ENCODE results near the gene ANKDD1A.

The ANKDD1A gene

GRCh38 chr15:64961013-64961412 lies 49.3 kb downstream of the ANKDD1A start:
- Histone ChIP-seq H3K4me3 (ENCODE audit: low read depth, low read length) (no peak overlapping the region), H3K4me1 (ENCODE audit: control insufficient read depth, insufficient read depth, low read length) (no peaks in the 10 kb centered on the region), H3K9me3 (ENCODE audit: control insufficient read depth, insufficient read depth, low read depth, low read length) (no peaks in the 10 kb centered on the region), H3K27ac (ENCODE audit: extremely low read depth, low read depth, low read length) (no peak overlapping the region), H3K36me3 (ENCODE audit: control insufficient read depth in 2 of 2, insufficient read depth in 1 of 2, low read length in 2 of 2) (peaks cover 16 to 68% of the 10 kb centered on the region in 2 experiments; a peak in 2 of 3 replicates)
- ChIA-PET POLR2A (no interaction called here), CTCF (no interaction called here)
- TF ChIP-seq ZNF133 (tag by site-specific recombination; IDR thresholded peaks at IDR 0.05) (no peak), ZNF404 (tag by site-specific recombination; IDR thresholded peaks at IDR 0.05) (no peak), ZNF426 (tag by site-specific recombination; IDR thresholded peaks at IDR 0.05) (no peak), KLF9 (tag by site-specific recombination; IDR thresholded peaks at IDR 0.05; ENCODE audit: low read depth) (no peak), ZNF571 (tag by site-specific recombination; IDR thresholded peaks at IDR 0.05) (no peak), ZNF596 (tag by site-specific recombination; IDR thresholded peaks at IDR 0.05) (no peak), ZEB2 (tag by site-specific recombination; IDR thresholded peaks at IDR 0.05) (no peak), ZBTB11 (tag by site-specific recombination; conservative IDR thresholded peaks at IDR 0.05; ENCODE audit: low read depth) (no peak), WT1 (tag by site-specific recombination; IDR thresholded peaks at IDR 0.05) (no peak), ZNF518A (tag by site-specific recombination; conservative IDR thresholded peaks at IDR 0.05; ENCODE audit: low read depth) (no peak), ZNF140 (tag by site-specific recombination; IDR thresholded peaks at IDR 0.05) (no peak), HOXC10 (CRISPR knock-in tag; IDR thresholded peaks at IDR 0.05) (no peak), ZNF132 (tag by site-specific recombination; IDR thresholded peaks at IDR 0.05; ENCODE audit: borderline replicate concordance) (no peak), PRDM4 (tag by site-specific recombination; IDR thresholded peaks at IDR 0.05) (no peak), ZFP69B (tag by site-specific recombination; IDR thresholded peaks at IDR 0.05) (no peak), ZNF777 (tag by site-specific recombination; IDR thresholded peaks at IDR 0.05; ENCODE audit: borderline replicate concordance) (no peak), SALL2 (tag by site-specific recombination; IDR thresholded peaks at IDR 0.05; ENCODE audit: borderline replicate concordance) (no peak)

All from HEK293 (cell line).